Liver (tissue), 9 donors: ENCODE measurements around the gene KCNMA1. TPM values are rescaled to one million over a fixed set of nuclear protein-coding genes. Genes with fewer than 3 reads are reported as not detected.

Experiments used
- DNase-seq: peaks from one replicate; pipeline ENCODE4 v3.0.0-alpha.2; 2017; ENCODE audit warnings: low spot score
- H3K27ac ChIP-seq, 2 donors: one replicate each; pipeline ENCODE4 v1.7.0; 2013; ENCODE audit warnings: inconsistent platforms in 2 of 2, low read length in 2 of 2, control low read depth in 1 of 2, low read depth in 1 of 2, mild to moderate bottlenecking in 1 of 2
- H3K27me3 ChIP-seq, 4 donors: one replicate each; pipeline versions ENCODE4 v1.6.1 to v1.7.0; 2013; ENCODE audit warnings: low read length in 3 of 4, inconsistent platforms in 1 of 4, mild to moderate bottlenecking in 1 of 4, moderate library complexity in 1 of 4; ENCODE audit not compliant: control insufficient read depth in 4 of 4, insufficient read depth in 4 of 4
- H3K36me3 ChIP-seq, 4 donors: one replicate each; pipeline versions ENCODE4 v1.6.1 to v1.7.0; 2013; ENCODE audit warnings: low read length in 3 of 4, mild to moderate bottlenecking in 3 of 4, low read depth in 1 of 4, moderate library complexity in 1 of 4; ENCODE audit not compliant: control insufficient read depth in 4 of 4, insufficient read depth in 3 of 4
- H3K4me1 ChIP-seq, 4 donors: one replicate each; pipeline versions ENCODE4 v1.6.1 to v1.7.0; 2013; ENCODE audit warnings: low read length in 3 of 4, mild to moderate bottlenecking in 3 of 4, moderate library complexity in 1 of 4; ENCODE audit not compliant: control insufficient read depth in 4 of 4, insufficient read depth in 4 of 4
- H3K4me3 ChIP-seq, 3 donors: one replicate each; pipeline versions ENCODE4 v1.6.1 to v1.7.0; 2013; ENCODE audit warnings: low read length in 3 of 3, control low read depth in 1 of 3, low read depth in 1 of 3, mild to moderate bottlenecking in 1 of 3
- H3K9ac ChIP-seq, 2 donors: one replicate each; pipeline ENCODE4 v1.7.0; 2013; ENCODE audit warnings: low read length in 2 of 2, mild to moderate bottlenecking in 2 of 2, moderate library complexity in 2 of 2, control low read depth in 1 of 2, low read depth in 1 of 2
- H3K9me3 ChIP-seq, 4 donors: one replicate each; pipeline versions ENCODE4 v1.6.1 to v1.7.0; 2013; ENCODE audit warnings: low read length in 3 of 4; ENCODE audit not compliant: control insufficient read depth in 4 of 4
- EGR1 ChIP-seq, 2 donors: IDR thresholded peaks; 2 replicates each; pipeline ENCODE4 v1.6.1; 2016 to 2018; ENCODE audit warnings: antibody characterized with exemption in 2 of 2, low read depth in 2 of 2
- FOXA1 ChIP-seq: IDR thresholded peaks from 2 replicates; pipeline ENCODE4 v1.6.1; 2016; ENCODE audit warnings: antibody characterized with exemption
- FOXA2 ChIP-seq: IDR thresholded peaks from 2 replicates; pipeline ENCODE4 v1.6.1; 2016; ENCODE audit warnings: antibody characterized with exemption
- GABPA ChIP-seq, 2 donors: IDR thresholded peaks in 1 of 2; conservative IDR thresholded peaks in 1 of 2; 2 replicates each; pipeline ENCODE4 v1.6.1; 2016; ENCODE audit warnings: antibody characterized with exemption in 2 of 2, mild to moderate bottlenecking in 1 of 2, moderate library complexity in 1 of 2
- HNF4G ChIP-seq: IDR thresholded peaks from 2 replicates; pipeline ENCODE4 v1.6.1; 2016; ENCODE audit warnings: antibody characterized with exemption
- JUND ChIP-seq, 2 donors: IDR thresholded peaks; 2 replicates each; pipeline ENCODE4 v1.6.1; 2016; ENCODE audit warnings: antibody characterized with exemption in 2 of 2
- NR2F2 ChIP-seq: IDR thresholded peaks from 2 replicates; pipeline ENCODE4 v1.6.1; 2016; ENCODE audit warnings: antibody characterized with exemption
- RAD21 ChIP-seq, 2 donors: IDR thresholded peaks; 2 replicates each; pipeline ENCODE4 v1.6.1; 2016; ENCODE audit warnings: antibody characterized with exemption in 2 of 2, mild to moderate bottlenecking in 2 of 2
- RXRA ChIP-seq, 2 donors: IDR thresholded peaks; 2 replicates each; pipeline ENCODE4 v1.6.1; 2017 to 2018; ENCODE audit warnings: antibody characterized with exemption in 2 of 2, mild to moderate bottlenecking in 1 of 2
- SP1 ChIP-seq: IDR thresholded peaks from 2 replicates; pipeline ENCODE4 v1.6.1; 2018; ENCODE audit warnings: antibody characterized with exemption, mild to moderate bottlenecking
- TAF1 ChIP-seq: conservative IDR thresholded peaks from 2 replicates; pipeline ENCODE4 v1.6.1; 2016; ENCODE audit warnings: antibody characterized with exemption, mild to moderate bottlenecking
- YY1 ChIP-seq: IDR thresholded peaks from 2 replicates; pipeline ENCODE4 v1.6.1; 2016; ENCODE audit warnings: antibody characterized with exemption, mild to moderate bottlenecking
- WGBS: extraction: QIAGEN DNeasy Blood & Tissue Kit; methylation state at CpG from one replicate; pipeline ENCODE4 v1.1.7; 2013; 5-methylcytosine and 5-hydroxymethylcytosine counted together
- polyA plus RNA-seq, 2 donors: library from polyadenylated mRNA; stranded (reverse) in 1 of 2; unstranded in 1 of 2; fragments of 200-250 nt in 1 of 2; fragments of >200 nt in 1 of 2; fragmentation: Nextera tagmentation in 1 of 2; extraction: Ambion mirVana in 1 of 2; gene quantifications; one replicate each; pipeline versions ENCODE4 v1.2.1 to v1.2.3, GENCODE V29; 2013 to 2015
- total RNA-seq, 2 donors: library from RNA; depleted of rRNA; stranded (reverse); fragments of >200 nt; gene quantifications; one replicate each; pipeline ENCODE4 v1.2.3, GENCODE V29; 2014
- TF ChIP-seq, protein P1 (sequence below): IDR thresholded peaks from 2 replicates; pipeline ENCODE4 v1.6.1; 2016; ENCODE audit warnings: antibody characterized with exemption
- TF ChIP-seq, protein P2 (sequence below): IDR thresholded peaks from 2 replicates; pipeline ENCODE4 v1.6.1; 2016; ENCODE audit warnings: antibody characterized with exemption
- TF ChIP-seq, protein P3 (sequence below): IDR thresholded peaks from 2 replicates; pipeline ENCODE4 v1.6.1; 2016; ENCODE audit warnings: antibody characterized with exemption
- TF ChIP-seq, protein P4 (sequence below): IDR thresholded peaks from 2 replicates; pipeline ENCODE4 v1.6.1; 2016; ENCODE audit warnings: antibody characterized with exemption, mild to moderate bottlenecking
- donor health status: healthy.
- donor health status: healthy.
- donor health status: healthy.
- donor health status: healthy.
- donor health status: healthy.

Gene KCNMA1
- total and polyA plus RNA-seq, 4 donors = 2.5 to 9.7 (median 4.7) TPM

DNA sequence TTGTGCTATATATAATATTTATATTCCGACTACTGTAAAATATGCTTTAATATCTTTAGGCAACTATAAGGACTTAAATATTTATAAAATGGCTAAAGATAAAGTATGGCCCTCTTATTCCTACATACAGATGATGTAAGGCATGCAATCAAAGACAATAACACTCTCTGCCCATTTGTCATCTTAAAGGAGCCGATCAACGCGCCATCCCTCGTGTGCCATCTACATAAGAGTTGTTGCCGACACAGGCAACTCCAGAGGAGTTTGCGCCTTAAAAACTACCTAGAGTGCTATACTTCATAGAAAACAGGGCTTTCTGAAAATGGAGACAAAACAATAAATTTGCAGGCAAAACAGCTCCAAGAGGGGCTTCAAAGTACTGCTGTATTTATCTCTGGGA, 709.0 kb downstream of the KCNMA1 start:
- no peaks in the 10 kb centered on the region for H3K4me1 ChIP-seq
- WGBS = 97% methylated on average over 7 of the region's 7 CpGs
- H3K9ac ChIP-seq = no peak overlapping the region
- TF ChIP-seq JUND (IDR thresholded peaks at IDR 0.05) (no peak), TAF1 (no peak), FOXA2 (no peak), FOXA1 (no peak), RAD21 (IDR thresholded peaks at IDR 0.05) (no peak), SP1 (no peak), GABPA (IDR thresholded peaks at IDR 0.05 in 1 of 2, conservative IDR thresholded peaks at IDR 0.05 in 1 of 2) (no peak), RXRA (IDR thresholded peaks at IDR 0.05) (no peak), EGR1 (IDR thresholded peaks at IDR 0.05; ENCODE audit: low read depth in 2 of 2) (no peak), NR2F2 (no peak), YY1 (no peak)
- TF ChIP-seq, protein P1, sequence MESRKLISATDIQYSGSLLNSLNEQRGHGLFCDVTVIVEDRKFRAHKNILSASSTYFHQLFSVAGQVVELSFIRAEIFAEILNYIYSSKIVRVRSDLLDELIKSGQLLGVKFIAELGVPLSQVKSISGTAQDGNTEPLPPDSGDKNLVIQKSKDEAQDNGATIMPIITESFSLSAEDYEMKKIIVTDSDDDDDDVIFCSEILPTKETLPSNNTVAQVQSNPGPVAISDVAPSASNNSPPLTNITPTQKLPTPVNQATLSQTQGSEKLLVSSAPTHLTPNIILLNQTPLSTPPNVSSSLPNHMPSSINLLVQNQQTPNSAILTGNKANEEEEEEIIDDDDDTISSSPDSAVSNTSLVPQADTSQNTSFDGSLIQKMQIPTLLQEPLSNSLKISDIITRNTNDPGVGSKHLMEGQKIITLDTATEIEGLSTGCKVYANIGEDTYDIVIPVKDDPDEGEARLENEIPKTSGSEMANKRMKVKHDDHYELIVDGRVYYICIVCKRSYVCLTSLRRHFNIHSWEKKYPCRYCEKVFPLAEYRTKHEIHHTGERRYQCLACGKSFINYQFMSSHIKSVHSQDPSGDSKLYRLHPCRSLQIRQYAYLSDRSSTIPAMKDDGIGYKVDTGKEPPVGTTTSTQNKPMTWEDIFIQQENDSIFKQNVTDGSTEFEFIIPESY = no peak
- TF ChIP-seq, protein P2, sequence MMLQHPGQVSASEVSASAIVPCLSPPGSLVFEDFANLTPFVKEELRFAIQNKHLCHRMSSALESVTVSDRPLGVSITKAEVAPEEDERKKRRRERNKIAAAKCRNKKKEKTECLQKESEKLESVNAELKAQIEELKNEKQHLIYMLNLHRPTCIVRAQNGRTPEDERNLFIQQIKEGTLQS = no peak
- TF ChIP-seq, protein P3, sequence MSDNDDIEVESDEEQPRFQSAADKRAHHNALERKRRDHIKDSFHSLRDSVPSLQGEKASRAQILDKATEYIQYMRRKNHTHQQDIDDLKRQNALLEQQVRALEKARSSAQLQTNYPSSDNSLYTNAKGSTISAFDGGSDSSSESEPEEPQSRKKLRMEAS = no peak
- no peak overlapping the region for H3K4me3 ChIP-seq
- no peak for DNase-seq
- H3K36me3 ChIP-seq = no peaks in the 10 kb centered on the region
- no peaks in the 10 kb centered on the region for H3K27me3 ChIP-seq
- no peaks in the 10 kb centered on the region for H3K9me3 ChIP-seq
- no peak overlapping the region for H3K27ac ChIP-seq

DNA sequence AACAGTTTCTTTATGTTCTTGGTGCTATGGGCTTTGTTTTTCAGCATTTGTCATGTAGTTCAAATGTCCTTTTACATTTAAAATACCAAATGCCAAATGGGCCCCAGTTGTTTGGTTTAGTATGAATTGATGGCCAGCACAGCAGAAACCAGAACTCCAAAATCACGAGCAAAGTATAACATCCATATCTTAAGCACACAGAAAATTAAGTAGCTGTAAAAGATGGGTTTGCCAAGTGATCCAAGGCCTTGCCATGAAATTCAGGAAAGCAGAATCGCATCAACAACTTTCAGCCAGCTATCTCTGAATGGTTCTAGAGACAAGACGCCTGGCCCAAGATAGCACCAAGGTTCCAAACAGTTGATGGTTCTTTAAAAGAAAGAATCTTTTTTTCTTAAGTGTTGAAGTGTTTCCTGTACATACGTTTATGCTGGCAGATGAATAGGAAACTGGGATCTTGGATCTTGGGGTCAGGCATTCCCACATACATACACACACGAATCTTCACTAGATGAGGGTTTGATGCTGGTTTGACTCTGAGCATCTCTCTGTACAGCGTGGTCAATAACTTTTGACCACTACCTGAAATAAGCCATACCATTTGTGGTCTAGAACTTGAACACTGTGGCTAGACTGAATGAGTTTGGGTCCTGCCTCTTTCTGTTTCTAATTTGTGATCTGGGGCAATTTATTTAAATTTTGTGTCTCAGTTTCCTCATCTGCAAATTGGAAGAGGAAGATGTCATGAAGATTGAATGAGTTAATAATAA, 711.8 kb downstream of the KCNMA1 start:
- TF ChIP-seq YY1 (no peak), NR2F2 (no peak), SP1 (no peak), HNF4G (no peak), FOXA1 (no peak), RAD21 (IDR thresholded peaks at IDR 0.05) (no peak)
- TF ChIP-seq, protein P4, sequence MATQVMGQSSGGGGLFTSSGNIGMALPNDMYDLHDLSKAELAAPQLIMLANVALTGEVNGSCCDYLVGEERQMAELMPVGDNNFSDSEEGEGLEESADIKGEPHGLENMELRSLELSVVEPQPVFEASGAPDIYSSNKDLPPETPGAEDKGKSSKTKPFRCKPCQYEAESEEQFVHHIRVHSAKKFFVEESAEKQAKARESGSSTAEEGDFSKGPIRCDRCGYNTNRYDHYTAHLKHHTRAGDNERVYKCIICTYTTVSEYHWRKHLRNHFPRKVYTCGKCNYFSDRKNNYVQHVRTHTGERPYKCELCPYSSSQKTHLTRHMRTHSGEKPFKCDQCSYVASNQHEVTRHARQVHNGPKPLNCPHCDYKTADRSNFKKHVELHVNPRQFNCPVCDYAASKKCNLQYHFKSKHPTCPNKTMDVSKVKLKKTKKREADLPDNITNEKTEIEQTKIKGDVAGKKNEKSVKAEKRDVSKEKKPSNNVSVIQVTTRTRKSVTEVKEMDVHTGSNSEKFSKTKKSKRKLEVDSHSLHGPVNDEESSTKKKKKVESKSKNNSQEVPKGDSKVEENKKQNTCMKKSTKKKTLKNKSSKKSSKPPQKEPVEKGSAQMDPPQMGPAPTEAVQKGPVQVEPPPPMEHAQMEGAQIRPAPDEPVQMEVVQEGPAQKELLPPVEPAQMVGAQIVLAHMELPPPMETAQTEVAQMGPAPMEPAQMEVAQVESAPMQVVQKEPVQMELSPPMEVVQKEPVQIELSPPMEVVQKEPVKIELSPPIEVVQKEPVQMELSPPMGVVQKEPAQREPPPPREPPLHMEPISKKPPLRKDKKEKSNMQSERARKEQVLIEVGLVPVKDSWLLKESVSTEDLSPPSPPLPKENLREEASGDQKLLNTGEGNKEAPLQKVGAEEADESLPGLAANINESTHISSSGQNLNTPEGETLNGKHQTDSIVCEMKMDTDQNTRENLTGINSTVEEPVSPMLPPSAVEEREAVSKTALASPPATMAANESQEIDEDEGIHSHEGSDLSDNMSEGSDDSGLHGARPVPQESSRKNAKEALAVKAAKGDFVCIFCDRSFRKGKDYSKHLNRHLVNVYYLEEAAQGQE = no peak
- TF ChIP-seq, protein P1 = no peak
- TF ChIP-seq, protein P3 = no peak
- no peaks in the 10 kb centered on the region for H3K4me1 ChIP-seq
- no peaks in the 10 kb centered on the region for H3K9me3 ChIP-seq
- H3K27me3 ChIP-seq = no peaks in the 10 kb centered on the region
- no peaks in the 10 kb centered on the region for H3K36me3 ChIP-seq
- DNase-seq = no peak
- no peak overlapping the region for H3K4me3 ChIP-seq
- no peak overlapping the region for H3K27ac ChIP-seq
- H3K9ac ChIP-seq = no peak overlapping the region
- WGBS = 88% methylated on average over 6 of the region's 6 CpGs
